ENCODE data around the gene STAT5B. TPM values are rescaled to one million over a fixed set of nuclear protein-coding genes. Genes with fewer than 3 reads are reported as not detected.

Gene STAT5B
- total and polyA plus RNA-seq, 2 donors (not counting 1 experiment from before 2014, with no cell fraction given) = 24.4 to 29.6 TPM

DNA sequence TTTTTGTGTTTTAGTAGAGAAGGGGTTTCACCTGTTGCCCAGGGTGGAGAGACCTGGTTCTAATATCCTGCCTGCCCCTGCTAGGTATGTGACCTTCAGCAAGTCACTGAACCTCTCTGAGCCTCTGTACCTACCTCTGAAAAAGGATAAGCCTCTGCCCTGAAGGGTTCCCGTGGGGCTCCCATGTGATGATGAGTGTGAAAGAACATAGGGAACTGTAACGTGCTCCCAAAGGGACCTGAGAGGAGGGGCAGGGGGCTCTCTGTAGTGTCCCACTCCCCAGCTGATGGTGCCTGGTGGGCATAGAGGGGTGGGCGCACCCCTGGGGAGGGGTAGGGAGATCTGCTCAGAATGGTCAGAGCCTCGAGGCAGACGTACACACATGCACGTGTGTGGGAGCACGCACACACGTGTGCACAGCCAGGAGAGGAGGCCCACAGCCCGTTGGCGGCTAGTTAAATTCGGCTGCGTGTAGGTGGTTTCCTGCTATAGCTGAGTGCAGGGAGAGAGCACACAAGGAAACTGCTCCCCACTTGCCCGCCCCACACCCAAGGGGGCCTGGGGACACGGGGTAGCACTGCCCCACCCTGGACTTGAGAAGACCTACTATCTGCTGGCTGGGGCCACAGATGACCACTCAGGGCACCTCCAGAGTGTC, 101.9 kb downstream of the STAT5B start:
- Histone ChIP-seq H3K4me3 (replicated peaks in 1 of 4; ENCODE audit: control extremely low read depth in 1 of 4, insufficient read depth in 1 of 4, low read depth in 3 of 4, low read length in 4 of 4) (no peak overlapping the region), H3K79me2 (ENCODE audit: control insufficient read depth, insufficient read depth, low read length) (no peaks in the 10 kb centered on the region), H3K4me2 (ENCODE audit: extremely low read depth, insufficient read depth, low read length) (no peak overlapping the region), H3K27ac (ENCODE audit: insufficient read depth, low read length) (no peak overlapping the region), H3K9me3 (ENCODE audit: control insufficient read depth, insufficient read depth, low read depth, low read length) (no peaks in the 10 kb centered on the region), H3K4me1 (ENCODE audit: control insufficient read depth, extremely low read depth, insufficient read depth, low read length) (no peaks in the 10 kb centered on the region), H2AFZ (ENCODE audit: low read length) (no peak overlapping the region), H3K27me3 (ENCODE audit: control insufficient read depth, insufficient read depth, low read length) (peaks cover 15% of the 10 kb centered on the region), H4K20me1 (ENCODE audit: control insufficient read depth, extremely low read depth, insufficient read depth, low read length) (no peaks in the 10 kb centered on the region), H3K36me3 (ENCODE audit: control insufficient read depth, insufficient read depth, low read length) (no peaks in the 10 kb centered on the region), H3K9ac (ENCODE audit: insufficient read depth, low read length) (no peak overlapping the region)
- no peak for DNase-seq (ENCODE audit: low read depth in 2 of 2)
- TF ChIP-seq EZH2 (IDR thresholded peaks at IDR 0.05; ENCODE audit: low read length, missing control alignments) = no peak
- TF ChIP-seq, protein P1, sequence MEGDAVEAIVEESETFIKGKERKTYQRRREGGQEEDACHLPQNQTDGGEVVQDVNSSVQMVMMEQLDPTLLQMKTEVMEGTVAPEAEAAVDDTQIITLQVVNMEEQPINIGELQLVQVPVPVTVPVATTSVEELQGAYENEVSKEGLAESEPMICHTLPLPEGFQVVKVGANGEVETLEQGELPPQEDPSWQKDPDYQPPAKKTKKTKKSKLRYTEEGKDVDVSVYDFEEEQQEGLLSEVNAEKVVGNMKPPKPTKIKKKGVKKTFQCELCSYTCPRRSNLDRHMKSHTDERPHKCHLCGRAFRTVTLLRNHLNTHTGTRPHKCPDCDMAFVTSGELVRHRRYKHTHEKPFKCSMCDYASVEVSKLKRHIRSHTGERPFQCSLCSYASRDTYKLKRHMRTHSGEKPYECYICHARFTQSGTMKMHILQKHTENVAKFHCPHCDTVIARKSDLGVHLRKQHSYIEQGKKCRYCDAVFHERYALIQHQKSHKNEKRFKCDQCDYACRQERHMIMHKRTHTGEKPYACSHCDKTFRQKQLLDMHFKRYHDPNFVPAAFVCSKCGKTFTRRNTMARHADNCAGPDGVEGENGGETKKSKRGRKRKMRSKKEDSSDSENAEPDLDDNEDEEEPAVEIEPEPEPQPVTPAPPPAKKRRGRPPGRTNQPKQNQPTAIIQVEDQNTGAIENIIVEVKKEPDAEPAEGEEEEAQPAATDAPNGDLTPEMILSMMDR (conservative IDR thresholded peaks at IDR 0.05 in 1 of 2, IDR thresholded peaks at IDR 0.05 in 1 of 2; ENCODE audit: low read depth in 1 of 2, low read length in 2 of 2) = no peak

DNA sequence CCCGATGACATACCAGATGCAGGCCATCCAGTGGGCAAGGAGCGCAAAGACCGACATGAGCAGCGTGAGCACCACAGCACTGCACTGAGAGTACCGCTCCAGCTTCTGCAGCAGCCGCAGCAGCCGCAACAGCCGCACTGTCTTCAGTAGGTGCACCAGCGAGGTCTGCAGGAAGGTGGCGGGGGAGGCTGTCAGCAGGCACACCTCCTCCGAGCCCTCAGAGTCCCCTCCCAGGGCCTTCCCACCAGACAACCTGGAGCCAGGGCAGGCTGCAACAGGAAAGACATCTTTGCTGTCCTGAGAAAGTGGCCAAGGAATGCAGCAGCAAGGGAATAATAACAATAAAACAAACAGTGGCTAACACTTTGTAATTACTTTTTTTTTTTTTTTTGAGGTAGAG, 104.4 kb downstream of the STAT5B start:
- no peak for DNase-seq (ENCODE audit: low read depth in 2 of 2)
- H3K36me3 ChIP-seq (ENCODE audit: control insufficient read depth, insufficient read depth, low read length) = no peaks in the 10 kb centered on the region
- no peak overlapping the region for H3K27ac ChIP-seq (ENCODE audit: insufficient read depth, low read length)
- H4K20me1 ChIP-seq (ENCODE audit: control insufficient read depth, extremely low read depth, insufficient read depth, low read length) = no peaks in the 10 kb centered on the region
- H3K79me2 ChIP-seq (ENCODE audit: control insufficient read depth, insufficient read depth, low read length) = no peaks in the 10 kb centered on the region
- H3K9me3 ChIP-seq (ENCODE audit: control insufficient read depth, insufficient read depth, low read depth, low read length) = no peaks in the 10 kb centered on the region
- no peak overlapping the region for H2AFZ ChIP-seq (ENCODE audit: low read length)
- peaks cover 11% of the 10 kb centered on the region for H3K27me3 ChIP-seq (ENCODE audit: control insufficient read depth, insufficient read depth, low read length)
- TF ChIP-seq EZH2 (IDR thresholded peaks at IDR 0.05; ENCODE audit: low read length, missing control alignments) = no peak
- TF ChIP-seq, protein P1 (conservative IDR thresholded peaks at IDR 0.05 in 1 of 2, IDR thresholded peaks at IDR 0.05 in 1 of 2; ENCODE audit: low read depth in 1 of 2, low read length in 2 of 2) = no peak
- no peak overlapping the region for H3K4me2 ChIP-seq (ENCODE audit: extremely low read depth, insufficient read depth, low read length)
- H3K4me1 ChIP-seq (ENCODE audit: control insufficient read depth, extremely low read depth, insufficient read depth, low read length) = no peaks in the 10 kb centered on the region
- H3K4me3 ChIP-seq (replicated peaks in 1 of 4; ENCODE audit: control extremely low read depth in 1 of 4, insufficient read depth in 1 of 4, low read depth in 3 of 4, low read length in 4 of 4) = no peak overlapping the region
- H3K9ac ChIP-seq (ENCODE audit: insufficient read depth, low read length) = no peak overlapping the region

DNA sequence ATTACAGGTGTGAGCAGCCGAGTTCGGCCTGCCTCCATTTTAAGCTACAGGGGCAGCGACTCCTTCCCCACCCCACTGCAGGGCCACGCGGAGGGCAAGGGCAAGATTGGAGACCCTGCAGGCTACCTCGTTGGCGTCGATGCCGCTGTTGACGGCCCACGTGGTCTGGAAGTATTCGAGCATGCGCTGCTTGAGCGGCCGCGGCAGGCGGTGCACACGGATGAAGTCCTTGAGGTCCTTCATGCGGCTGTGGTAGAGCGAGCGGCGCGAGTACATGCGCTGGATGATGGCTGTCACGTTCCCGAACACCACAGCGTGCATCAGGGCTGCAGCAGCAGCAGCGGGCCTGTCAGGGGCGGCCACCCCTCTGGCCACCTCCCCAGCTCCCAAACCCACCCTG, 106.8 kb downstream of the STAT5B start:
- no peak overlapping the region for H3K9ac ChIP-seq (ENCODE audit: insufficient read depth, low read length)
- no peaks in the 10 kb centered on the region for H3K36me3 ChIP-seq (ENCODE audit: control insufficient read depth, insufficient read depth, low read length)
- no peak overlapping the region for H3K4me3 ChIP-seq (replicated peaks in 1 of 4; ENCODE audit: control extremely low read depth in 1 of 4, insufficient read depth in 1 of 4, low read depth in 3 of 4, low read length in 4 of 4)
- no peak overlapping the region for H3K4me2 ChIP-seq (ENCODE audit: extremely low read depth, insufficient read depth, low read length)
- TF ChIP-seq, protein P1 (conservative IDR thresholded peaks at IDR 0.05 in 1 of 2, IDR thresholded peaks at IDR 0.05 in 1 of 2; ENCODE audit: low read depth in 1 of 2, low read length in 2 of 2) = no peak
- TF ChIP-seq EZH2 (IDR thresholded peaks at IDR 0.05; ENCODE audit: low read length, missing control alignments) = no peak
- H4K20me1 ChIP-seq (ENCODE audit: control insufficient read depth, extremely low read depth, insufficient read depth, low read length) = no peaks in the 10 kb centered on the region
- peaks cover 11% of the 10 kb centered on the region for H3K27me3 ChIP-seq (ENCODE audit: control insufficient read depth, insufficient read depth, low read length)
- H3K27ac ChIP-seq (ENCODE audit: insufficient read depth, low read length) = no peak overlapping the region
- no peak for DNase-seq (ENCODE audit: low read depth in 2 of 2)
- H3K9me3 ChIP-seq (ENCODE audit: control insufficient read depth, insufficient read depth, low read depth, low read length) = no peaks in the 10 kb centered on the region
- no peaks in the 10 kb centered on the region for H3K79me2 ChIP-seq (ENCODE audit: control insufficient read depth, insufficient read depth, low read length)
- no peak overlapping the region for H2AFZ ChIP-seq (ENCODE audit: low read length)
- no peaks in the 10 kb centered on the region for H3K4me1 ChIP-seq (ENCODE audit: control insufficient read depth, extremely low read depth, insufficient read depth, low read length)

Data from fibroblast of lung (primary cell).